Psoas muscle (tissue), 8 donors: ENCODE measurements around the gene TROAP. TPM values are rescaled to one million over a fixed set of nuclear protein-coding genes. Genes with fewer than 3 reads are reported as not detected.

ENCODE experiments used
- ATAC-seq, 4 donors: fragments of 200-7000 bp; cut with Tn5 transposase; one replicate each; pipeline ENCODE4 v1.9.1; 2020; ENCODE audit warnings: moderate library complexity in 3 of 4, mild to moderate bottlenecking in 2 of 4
- DNase-seq, 2 donors: peaks; one replicate each; pipeline ENCODE4 v3.0.0-alpha.2; 2020
- H3K27ac ChIP-seq: fragments of 200-600 bp; one replicate; pipeline ENCODE4 v1.8.0; 2022
- H3K27me3 ChIP-seq, 3 donors: fragments of 200-600 bp in 1 of 3; one replicate each; pipeline versions ENCODE4 v1.6.1 to v1.8.0; 2013 to 2022; ENCODE audit warnings: low read length in 2 of 3, mild to moderate bottlenecking in 2 of 3, moderate library complexity in 1 of 3; ENCODE audit not compliant: insufficient read depth in 3 of 3
- H3K36me3 ChIP-seq, 2 donors: fragments of 200-600 bp in 1 of 2; one replicate each; pipeline versions ENCODE4 v1.6.1 to v1.8.0; 2013 to 2022; ENCODE audit warnings: low read depth in 1 of 2, mild to moderate bottlenecking in 1 of 2, moderate library complexity in 1 of 2; ENCODE audit not compliant: insufficient read depth in 1 of 2
- H3K4me1 ChIP-seq: fragments of 200-600 bp; one replicate; pipeline ENCODE4 v1.8.0; 2022
- H3K4me3 ChIP-seq: fragments of 200-600 bp; one replicate; pipeline ENCODE4 v1.8.0; 2022; ENCODE audit warnings: mild to moderate bottlenecking
- H3K9me3 ChIP-seq: fragments of 200-600 bp; one replicate; pipeline ENCODE4 v1.8.0; 2022
- CTCF ChIP-seq: fragments of 200-600 bp; IDR thresholded peaks from one replicate; pipeline ENCODE4 v1.8.0; 2022; ENCODE audit warnings: antibody characterized with exemption
- WGBS, 3 donors: extraction: QIAGEN DNeasy Blood & Tissue Kit; methylation state at CpG; one replicate each; pipeline versions ENCODE4 v1.1.6 to v1.1.7; 2013; 5-methylcytosine and 5-hydroxymethylcytosine counted together
- intact Hi-C, 2 donors: fragments of 100-400 bp; cut with DNase I; formaldehyde crosslinking; loops; one replicate each; pipeline versions ENCODE4 v1.11.0 to v1.14.2; 2022
- polyA plus RNA-seq, 3 donors: library from polyadenylated mRNA; stranded (reverse); fragments of 200-250 nt; gene quantifications; one replicate each; pipeline ENCODE4 v1.2.3, GENCODE V29; 2013
- total RNA-seq, 4 donors: library from RNA; stranded (reverse); fragmentation: NEBNext Ultra II Directional in 2 of 4; extraction: Animal tissue kit (Norgen Biotek cat#: 25700) in 2 of 4; gene quantifications; one replicate each; pipeline versions ENCODE4 v1.2.1 to v1.2.4, GENCODE V29; 2021 to 2023
- donor health status: healthy with polysubstance abuse.
- donor health status: DM: no; HTN: no; CAD: no; lungs with moderate emphysema.
- donor health status: Bipolar disorder and iron deficiency.
- donor health status: healthy.
- donor health status: DM: yes; HTN: yes; CAD: no.
- donor health status: DM: no; HTN: no; CAD: no.
- donor health status: DM: no; HTN: no; CAD: no.
- donor health status: DM: yes; HTN: yes; CAD: no.

Gene TROAP
- total and polyA plus RNA-seq, 7 donors: 0.07 to 0.48 (median 0.36) TPM; not detected in 2

- peak; percentile 68 for TF ChIP-seq CTCF
- peak; percentile 73 to 84 for DNase-seq
- Histone ChIP-seq H3K4me1 (peaks cover 32% of the 10 kb centered on the region), H3K27ac (no peak overlapping the region), H3K4me3 (peak overlapping the region; percentile 61), H3K27me3 (peaks cover 0 to 73% (median 26%) of the 10 kb centered on the region in 3 donors), H3K36me3 (no peaks in the 10 kb centered on the region), H3K9me3 (no peaks in the 10 kb centered on the region)
- peak; percentile 41 to 62 (median 49) for ATAC-seq
- WGBS, 3 donors: 2 to 3% (median 3%) methylated on average over 55 to 58 of the region's 58 CpGs
- intact Hi-C loops: loop anchor here in 1 of 2 donors (2.0 kb wide), 1 partner anchor 53 kb away; no protein-coding TSS in a partner anchor
Observed at GRCh38 chr12:49342066-49342913, 19.2 kb downstream of the TROAP start.

DNA sequence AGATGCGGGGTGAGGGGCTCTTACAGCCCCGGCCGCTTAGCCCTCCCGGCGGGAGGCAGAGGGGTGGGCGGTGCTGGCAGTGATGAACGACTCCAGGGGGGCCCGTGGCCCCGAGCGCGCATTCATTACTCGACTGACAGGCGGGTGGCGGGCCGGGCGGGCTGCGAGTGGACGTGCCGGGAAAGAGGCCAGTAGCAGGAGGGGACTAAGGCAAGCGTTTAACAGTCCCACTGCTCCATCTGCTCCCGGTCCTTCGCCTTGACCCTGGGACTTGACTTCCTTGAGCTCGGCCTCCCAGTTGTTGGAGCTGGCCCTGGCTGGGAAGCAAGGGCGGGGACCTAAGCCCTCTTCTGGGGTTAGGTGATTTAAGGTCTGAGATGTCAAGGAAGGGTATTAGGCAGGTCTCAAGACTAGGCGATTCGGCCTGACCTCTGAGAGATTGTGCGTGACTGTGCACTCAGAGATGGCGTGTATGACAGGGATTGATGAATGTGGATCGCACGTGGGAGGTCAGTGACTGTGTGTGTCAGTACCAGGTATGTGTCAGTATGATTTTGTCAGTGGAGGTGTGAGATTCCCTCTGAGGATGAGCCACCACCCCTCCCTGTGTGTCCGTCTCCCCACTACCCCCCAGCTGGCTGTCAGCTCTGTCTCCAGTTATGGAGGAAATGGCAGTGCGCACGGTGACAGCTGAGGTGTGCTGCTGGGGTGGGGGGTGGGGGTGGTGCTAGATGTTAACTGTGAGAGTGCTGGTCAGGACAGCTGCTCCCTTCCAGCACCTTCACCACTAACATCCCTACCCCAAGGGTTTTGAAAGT is 20.1 kb downstream of the TROAP start:
- Histone ChIP-seq H3K4me3 (peak overlapping the region; percentile 61), H3K36me3 (no peaks in the 10 kb centered on the region), H3K4me1 (peaks cover 40% of the 10 kb centered on the region), H3K27ac (no peak overlapping the region), H3K9me3 (no peaks in the 10 kb centered on the region), H3K27me3 (peaks cover 0 to 75% (median 29%) of the 10 kb centered on the region in 3 donors)
- DNase-seq (no peak), ATAC-seq (no peak)
- intact Hi-C loops: loop anchor here in 1 of 2 donors (2.0 kb wide), 1 partner anchor 54 kb away; no protein-coding TSS in a partner anchor
- no peak for TF ChIP-seq CTCF
- 3 to 6% (median 4%) methylated on average over 25 to 33 of the region's 33 CpGs for WGBS, 3 donors

- Histone ChIP-seq H3K27me3 (peaks cover 0 to 81% (median 32%) of the 10 kb centered on the region in 3 donors), H3K36me3 (no peaks in the 10 kb centered on the region), H3K4me3 (peak overlapping the region; percentile 63), H3K9me3 (no peaks in the 10 kb centered on the region), H3K4me1 (peaks cover 40% of the 10 kb centered on the region), H3K27ac (no peak overlapping the region)
- DNase-seq (no peak), ATAC-seq (no peak)
- WGBS, 3 donors: 33 to 34% (median 34%) methylated on average over 13 to 15 of the region's 15 CpGs
- TF ChIP-seq CTCF: no peak
- intact Hi-C loops: no loop called here
Observed at GRCh38 chr12:49344486-49345050, 21.5 kb downstream of the TROAP start.

GRCh38 chr12:49345051-49345824 is 22.2 kb downstream of the TROAP start:
- DNase-seq (no peak), ATAC-seq (peak in 2 of 4 donors; percentile 14 to 18)
- Histone ChIP-seq H3K27ac (no peak overlapping the region), H3K27me3 (peaks cover 0 to 88% (median 31%) of the 10 kb centered on the region in 3 donors), H3K9me3 (no peaks in the 10 kb centered on the region), H3K36me3 (no peaks in the 10 kb centered on the region), H3K4me3 (peak overlapping the region; percentile 63), H3K4me1 (peaks cover 40% of the 10 kb centered on the region)
- TF ChIP-seq CTCF: no peak
- intact Hi-C loops: no loop called here
- 3% methylated on average over 45 to 70 of the region's 70 CpGs for WGBS, 3 donors
